HG02840 (cell line): Measurements from ENCODE around the gene TGFB2.

ENCODE experiments used
- ATAC-seq: cut with Tn5 transposase; IDR thresholded peaks from one replicate; pipeline ENCODE4 v1.9.1; 2021; ENCODE audit warnings: mild to moderate bottlenecking, moderate library complexity, moderate number of reproducible peaks; ENCODE audit not compliant: unreplicated experiment, low FRiP score

Gene TGFB2

GRCh38 chr1:218454700-218455282, 109.7 kb downstream of the TGFB2 start:
- no peak for ATAC-seq

- no peak for ATAC-seq
Observed at GRCh38 chr1:218456444-218456843, 111.3 kb downstream of the TGFB2 start.

DNA sequence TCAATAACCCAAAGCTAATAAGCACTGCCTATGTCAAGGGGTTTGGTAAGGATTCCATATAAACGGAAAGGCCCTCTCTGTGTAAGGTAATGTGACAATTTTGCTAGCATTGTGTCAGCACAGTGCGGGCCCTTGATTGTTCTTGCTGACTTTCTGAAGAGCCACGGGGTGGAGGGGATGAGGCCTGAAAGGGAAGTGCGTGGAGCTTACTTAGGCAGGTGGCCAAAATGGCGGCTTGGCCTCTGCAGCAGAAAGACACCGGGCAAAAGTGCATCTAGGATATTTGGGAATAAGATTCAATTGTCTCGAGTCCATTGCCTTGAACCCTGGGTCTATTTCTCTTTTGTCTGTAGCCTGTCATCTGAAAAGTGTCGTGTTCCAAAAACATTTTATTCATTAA, 114.3 kb downstream of the TGFB2 start:
- no peak for ATAC-seq

DNA sequence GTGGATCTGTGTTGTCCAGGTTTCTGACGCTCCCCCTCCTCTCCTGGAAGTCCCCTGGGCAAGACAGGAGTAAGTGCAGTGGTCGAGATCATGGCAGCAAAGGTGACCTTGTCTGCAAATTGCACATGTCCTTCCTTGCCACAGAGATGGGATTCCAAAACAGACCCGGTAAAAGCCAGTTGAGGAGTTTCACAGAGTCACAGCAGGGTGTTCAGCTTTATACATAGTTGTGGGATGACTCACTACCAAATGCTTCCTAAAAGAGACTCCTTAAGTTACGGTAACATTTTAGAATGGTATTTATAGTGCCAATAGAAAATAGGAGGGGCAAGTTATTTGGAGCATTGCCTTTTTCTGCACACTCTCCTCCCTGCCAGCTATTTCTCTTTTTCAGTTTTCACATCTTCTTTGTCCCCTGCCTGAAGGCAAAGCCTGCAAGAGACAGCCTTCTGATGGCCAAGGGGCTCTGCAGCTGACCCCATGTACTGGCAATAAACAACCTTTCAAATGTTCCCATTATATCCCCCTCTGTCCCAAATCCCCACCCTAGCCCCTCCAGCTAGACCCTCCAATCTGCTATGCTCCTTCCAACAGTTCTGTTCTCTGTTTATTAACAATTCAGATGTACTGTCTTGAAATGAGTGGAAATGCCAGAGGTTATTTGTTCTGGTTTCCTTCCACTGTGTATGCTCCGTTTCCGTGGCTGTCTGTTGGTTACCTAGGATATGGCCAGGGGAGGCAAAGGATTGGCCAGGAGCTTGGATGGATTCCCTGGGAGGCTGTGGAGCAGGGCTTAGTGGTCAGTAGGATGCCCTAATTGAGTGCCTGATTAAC, 115.0 kb downstream of the TGFB2 start:
- ATAC-seq: no peak

DNA sequence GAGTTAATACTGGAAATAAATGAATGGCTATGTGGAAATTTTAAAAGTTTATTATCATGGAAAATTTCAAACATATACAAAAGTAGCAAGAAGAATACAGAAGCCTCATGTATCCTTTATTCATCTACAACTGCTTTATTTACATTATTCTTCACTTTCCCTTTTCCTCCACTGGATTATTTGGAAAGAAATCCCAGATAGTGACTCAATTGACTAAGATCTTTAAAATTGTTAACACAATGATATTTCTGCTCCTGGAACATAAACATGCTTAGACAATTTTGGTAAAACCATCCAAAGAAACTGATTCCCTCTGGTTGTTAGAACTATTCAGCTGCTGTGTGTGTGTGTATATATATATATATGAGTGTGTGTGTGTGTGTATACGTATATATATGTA, 116.2 kb downstream of the TGFB2 start:
- ATAC-seq: no peak

GRCh38 chr1:218462116-218462515, 117.0 kb downstream of the TGFB2 start:
- no peak for ATAC-seq

DNA sequence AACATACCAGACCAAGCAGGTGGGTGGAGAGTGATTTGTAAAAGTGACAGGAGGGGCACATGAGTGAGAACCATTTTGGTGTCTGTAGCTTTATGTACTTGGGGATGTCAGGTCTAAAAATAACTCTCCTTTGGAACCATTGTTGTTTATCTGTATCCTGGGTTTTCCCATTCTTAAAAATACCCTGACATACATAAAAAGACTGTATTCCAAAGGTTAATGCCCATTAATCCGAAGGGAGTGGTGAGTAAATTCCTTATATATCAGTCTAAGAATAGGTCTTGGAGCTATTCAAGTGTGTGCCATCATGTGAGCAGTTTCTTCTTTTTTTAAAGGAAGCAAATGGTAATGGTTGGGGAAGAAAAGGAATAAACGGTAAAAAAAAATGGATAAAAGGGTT, 117.5 kb downstream of the TGFB2 start:
- ATAC-seq: no peak

DNA sequence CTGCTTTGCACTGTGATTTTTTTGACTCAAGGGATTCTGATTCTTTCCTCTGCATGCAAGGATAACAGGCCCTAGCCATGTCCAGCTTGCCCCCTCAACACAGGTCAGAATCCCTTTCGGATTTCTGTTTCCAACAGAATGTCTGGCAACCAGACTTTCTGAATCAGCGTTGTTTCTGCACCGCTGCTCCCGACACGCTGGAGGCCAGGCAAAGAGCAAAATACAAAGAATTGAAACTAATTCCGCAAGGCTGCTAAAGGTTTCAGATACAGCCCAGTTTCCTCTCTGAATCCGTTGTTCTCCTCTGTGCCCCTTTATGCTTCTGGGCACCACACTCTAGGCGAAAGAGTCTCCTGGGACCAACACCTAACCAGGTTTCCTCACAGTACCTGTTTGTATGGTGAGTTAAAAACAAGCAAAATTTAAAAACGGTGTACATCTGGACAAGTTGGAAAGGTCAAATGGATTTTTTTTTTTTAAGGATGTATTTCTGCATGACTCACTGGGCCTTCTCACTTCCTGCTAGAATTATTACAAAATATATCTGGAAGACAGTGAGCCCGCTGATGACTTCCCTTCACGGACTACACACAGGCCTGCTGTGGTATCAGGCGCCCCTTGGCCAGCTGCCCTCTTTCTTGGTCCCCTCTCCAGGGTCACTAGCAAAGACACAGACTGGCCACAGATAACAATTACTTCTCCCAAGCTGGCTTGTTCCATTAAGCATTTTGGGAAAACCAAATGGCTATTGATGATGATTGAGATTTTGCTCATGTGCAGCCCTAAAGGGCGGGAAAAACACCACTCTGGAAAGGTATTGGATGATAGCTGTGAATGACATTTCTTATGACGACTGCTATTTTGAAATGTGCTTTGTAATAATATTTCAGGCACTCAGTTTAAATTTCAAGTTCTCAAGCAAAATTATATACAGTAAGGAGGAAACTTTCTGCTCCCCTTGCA, 118.3 kb downstream of the TGFB2 start:
- ATAC-seq: no peak

DNA sequence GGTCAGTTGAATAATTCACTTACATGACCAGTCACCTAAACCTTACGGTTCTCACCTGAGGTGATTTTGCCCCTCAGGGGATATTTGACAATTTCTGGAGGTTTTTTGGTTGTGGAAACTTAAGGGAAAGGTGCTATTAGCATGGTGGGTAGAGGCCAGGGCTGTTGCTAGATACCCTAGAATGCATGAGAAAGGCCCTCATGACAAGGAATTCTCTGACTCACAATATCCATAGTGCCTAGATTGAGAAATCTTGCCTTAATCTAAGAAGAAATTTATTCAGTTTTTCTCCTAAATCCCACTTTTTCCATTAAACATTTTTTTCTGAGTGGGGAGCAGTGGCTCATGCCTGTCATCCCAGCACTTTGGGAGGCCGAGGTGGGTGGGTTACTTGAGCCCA, 119.7 kb downstream of the TGFB2 start:
- ATAC-seq: no peak

GRCh38 chr1:218466341-218467010, 121.3 kb downstream of the TGFB2 start:
- ATAC-seq: no peak

- ATAC-seq: no peak
Observed at GRCh38 chr1:218467101-218468072, 122.3 kb downstream of the TGFB2 start.

- ATAC-seq: no peak
Observed at GRCh38 chr1:218468711-218469110, 123.6 kb downstream of the TGFB2 start.

- ATAC-seq: no peak
Observed at GRCh38 chr1:218472885-218473284, 127.7 kb downstream of the TGFB2 start.

DNA sequence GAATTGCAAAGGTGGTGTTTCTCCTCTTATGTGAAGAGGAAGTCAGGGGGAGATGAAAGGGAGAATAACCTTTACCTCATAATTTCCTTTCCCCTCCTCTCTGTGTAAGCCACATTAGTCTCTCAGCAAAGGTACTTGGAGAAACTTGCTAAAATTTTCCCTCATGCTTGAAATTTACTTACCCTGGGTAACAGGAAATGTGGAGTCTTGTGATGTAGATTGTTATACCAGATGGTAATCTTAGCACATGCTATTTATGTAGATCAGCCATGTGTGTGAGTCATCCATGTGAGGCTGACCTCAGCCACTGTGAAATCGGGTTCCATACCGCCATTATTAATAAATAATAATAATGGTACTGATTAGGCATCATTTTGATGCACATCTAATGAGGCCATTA, 128.4 kb downstream of the TGFB2 start:
- no peak for ATAC-seq

DNA sequence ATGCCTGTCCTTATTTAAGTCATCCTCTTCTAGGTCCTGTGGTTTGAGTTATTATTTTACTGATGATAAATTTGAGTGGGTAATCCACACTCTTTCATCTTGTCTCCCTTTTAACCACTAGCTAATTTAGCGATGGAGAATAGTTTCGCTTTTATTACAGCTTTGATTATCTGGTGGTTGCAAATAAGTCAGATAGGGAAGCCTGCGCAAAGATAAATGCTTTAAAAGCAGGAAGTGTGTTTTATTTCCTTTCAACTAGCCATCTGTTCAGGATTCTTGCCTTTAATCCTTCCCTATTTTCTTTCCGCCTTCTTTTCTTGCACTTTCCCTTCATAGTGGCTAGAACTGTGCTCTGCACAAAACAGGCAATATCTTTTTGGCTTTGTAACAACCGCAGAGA, 129.0 kb downstream of the TGFB2 start:
- no peak for ATAC-seq

DNA sequence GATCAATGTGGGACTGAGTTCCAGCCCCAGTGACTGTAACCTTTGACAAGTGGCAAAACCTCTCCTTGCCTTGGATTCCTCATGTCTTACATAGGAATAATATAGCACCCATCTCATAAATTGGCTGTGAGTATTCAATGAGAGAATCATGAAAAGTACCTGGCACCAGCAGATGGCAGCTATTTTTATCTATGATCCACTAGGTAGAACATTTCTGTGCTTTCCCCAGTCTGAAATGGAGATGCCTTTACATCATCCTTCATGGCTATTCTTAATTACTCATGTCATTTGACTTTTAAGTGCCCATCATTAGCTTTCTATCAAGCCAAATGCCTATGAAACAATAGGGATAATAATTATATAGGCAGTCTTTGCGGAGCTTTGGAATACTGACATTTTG, 130.1 kb downstream of the TGFB2 start:
- ATAC-seq: no peak

DNA sequence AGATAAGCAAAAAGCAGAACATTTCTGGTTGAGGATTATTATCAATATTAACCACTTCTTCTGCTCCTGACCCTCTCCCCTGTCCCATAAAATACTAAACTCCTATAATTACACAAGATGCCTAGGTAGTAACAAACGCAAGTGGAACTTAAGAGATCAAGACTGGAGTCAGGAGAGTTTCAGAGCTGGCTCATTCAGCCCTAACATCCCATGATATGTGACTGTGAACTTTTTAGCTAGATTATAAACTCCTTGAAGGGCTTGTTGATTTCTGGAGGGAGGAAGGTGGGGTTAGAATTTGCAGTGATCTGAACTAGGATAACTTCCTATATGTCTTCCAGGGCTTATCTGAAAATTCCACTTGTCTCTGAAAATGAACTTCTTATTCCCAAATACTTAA, 130.6 kb downstream of the TGFB2 start:
- no peak for ATAC-seq

DNA sequence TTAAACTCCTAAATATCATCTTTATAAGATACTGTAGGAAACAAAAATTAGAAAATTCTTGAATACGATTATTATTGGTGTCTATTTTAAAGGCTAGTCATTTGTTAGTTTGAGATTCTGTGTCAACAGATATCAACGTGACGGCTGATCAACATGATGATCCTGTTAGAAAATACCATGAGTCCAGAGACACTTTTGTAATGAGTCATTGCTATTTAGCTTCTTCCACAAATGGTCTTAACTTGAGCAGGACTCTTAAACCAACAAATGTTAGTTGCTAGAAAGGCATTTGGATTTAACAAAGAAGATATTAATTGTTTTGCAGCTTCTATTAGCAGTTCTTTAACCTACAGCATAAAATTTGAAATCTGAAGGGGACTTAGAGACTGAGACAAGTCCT, 131.2 kb downstream of the TGFB2 start:
- ATAC-seq: no peak

- ATAC-seq: no peak
Observed at GRCh38 chr1:218478336-218478735, 133.2 kb downstream of the TGFB2 start.
